ENCODE data around the gene HDAC11.
"Not testable (repeated sequence)": the region's sequence is repeated elsewhere in the genome, so short reads cannot be mapped to it uniquely, and the experiment has no call there.

Gene HDAC11, protein sequence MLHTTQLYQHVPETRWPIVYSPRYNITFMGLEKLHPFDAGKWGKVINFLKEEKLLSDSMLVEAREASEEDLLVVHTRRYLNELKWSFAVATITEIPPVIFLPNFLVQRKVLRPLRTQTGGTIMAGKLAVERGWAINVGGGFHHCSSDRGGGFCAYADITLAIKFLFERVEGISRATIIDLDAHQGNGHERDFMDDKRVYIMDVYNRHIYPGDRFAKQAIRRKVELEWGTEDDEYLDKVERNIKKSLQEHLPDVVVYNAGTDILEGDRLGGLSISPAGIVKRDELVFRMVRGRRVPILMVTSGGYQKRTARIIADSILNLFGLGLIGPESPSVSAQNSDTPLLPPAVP

DNA sequence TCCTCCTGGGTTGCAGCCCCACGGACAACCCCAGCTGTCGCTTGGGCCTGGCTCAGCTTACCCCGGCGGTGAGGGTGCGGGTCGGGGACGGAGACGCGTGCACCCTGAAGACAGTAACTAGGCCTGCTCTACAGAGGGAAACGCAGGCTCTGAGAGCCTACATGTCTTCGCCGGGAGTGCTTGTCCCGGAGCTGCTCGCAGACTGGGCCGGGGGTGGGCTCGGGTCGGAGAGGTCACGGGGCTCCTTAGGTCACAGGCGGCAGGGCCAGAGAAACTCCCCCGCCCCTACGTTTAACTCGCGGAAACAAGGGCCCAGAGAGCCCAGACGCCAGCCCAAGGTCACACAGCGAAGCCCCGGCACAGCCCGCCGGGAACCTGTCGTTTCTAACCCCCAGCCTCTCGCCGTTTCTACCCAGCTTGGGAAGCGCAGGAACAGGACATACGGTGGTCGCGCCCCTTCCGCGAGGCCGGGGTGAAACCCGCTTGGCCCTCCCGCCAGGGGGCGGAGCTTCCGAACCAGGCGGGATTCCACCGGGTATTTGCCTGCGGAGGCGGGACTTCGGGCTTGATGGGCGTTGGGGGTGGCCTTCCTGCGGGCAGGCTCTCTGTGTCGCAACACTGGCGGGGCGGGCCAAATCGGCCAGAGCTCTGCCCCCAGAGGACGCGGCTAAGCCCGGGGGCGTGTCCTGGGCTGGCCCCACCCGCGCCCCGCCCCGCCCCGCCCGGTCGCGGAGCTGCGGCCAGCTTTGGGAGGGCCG, at the start of gene HDAC11:
HDAC11 (plus strand) TSS at position 725 of the 758 bp plus-strand sequence. CDS start 42 bp downstream, outside the sequence.
- no peak for TF ChIP-seq CTCF (IDR thresholded peaks at IDR 0.05; ENCODE audit: low read depth, low read length)
- H3K4me3 ChIP-seq (ENCODE audit: low read depth, low read length) = peak within 1 kb of the TSS; percentile 68

DNA sequence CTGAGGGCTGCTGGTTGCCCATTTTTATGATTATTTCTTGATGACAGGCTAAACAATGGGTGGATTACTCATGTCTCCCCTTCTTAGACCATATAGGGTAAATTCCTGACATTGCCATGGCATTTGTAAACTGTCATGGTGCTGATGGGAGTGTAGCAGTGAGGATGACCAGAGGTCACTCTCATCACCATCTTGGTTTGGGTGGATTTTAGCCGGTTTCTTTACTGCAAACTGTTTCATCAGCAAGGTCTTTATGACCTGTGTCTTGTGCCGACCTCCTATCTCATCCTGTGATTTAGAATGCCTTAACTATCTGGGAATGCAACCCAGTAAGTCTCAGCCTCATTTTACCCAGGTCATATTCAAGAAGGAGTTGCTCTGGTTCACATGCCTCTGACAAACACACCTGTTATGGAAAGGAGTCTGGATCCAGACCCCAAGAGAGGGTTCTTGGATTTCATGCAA, 49.7 kb upstream of the HDAC11 start:
- not testable (repeated sequence) for H3K4me3 ChIP-seq (ENCODE audit: low read depth, low read length)

GRCh38 chr3:13432093-13432492, 48.0 kb upstream of the HDAC11 start:
- no peak overlapping the region for H3K4me3 ChIP-seq (ENCODE audit: low read depth, low read length)
- TF ChIP-seq CTCF (IDR thresholded peaks at IDR 0.05; ENCODE audit: low read depth, low read length) = no peak

- no peak for TF ChIP-seq CTCF (IDR thresholded peaks at IDR 0.05; ENCODE audit: low read depth, low read length)
- no peak overlapping the region for H3K4me3 ChIP-seq (ENCODE audit: low read depth, low read length)
These were observed 46.2 kb upstream of the HDAC11 start for GRCh38 chr3:13433912-13434311.

- H3K4me3 ChIP-seq (ENCODE audit: low read depth, low read length) = not testable (repeated sequence)
These were observed 43.9 kb upstream of the HDAC11 start for GRCh38 chr3:13436213-13436612.

DNA sequence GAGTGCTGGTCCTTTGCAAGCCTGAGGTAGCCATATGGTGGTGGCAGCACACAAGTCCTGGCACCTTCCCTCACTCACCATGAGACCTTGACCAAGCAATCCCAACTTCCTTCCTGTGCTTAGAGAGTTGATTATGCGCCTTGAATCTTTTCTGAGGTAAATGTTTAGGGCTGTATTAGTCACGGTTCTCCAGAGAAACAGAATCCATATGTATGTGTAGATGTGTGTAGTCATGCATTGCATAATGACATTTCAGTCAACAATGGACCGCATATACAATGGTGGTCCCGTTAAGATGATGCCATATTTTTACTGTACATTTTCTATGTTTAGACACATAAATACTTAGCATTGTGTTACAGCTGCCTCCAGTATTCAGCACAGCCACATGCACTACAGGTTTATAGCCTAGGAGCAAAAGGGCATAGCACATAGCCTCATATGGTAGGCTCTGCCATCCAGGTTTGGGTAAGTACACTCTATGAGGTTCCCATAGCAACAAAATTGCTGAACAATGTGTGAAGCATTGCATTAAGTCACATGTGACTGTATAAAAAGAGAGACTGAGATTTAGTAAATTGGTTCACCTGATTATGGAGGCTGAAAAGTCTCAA, 39.8 kb upstream of the HDAC11 start:
- no peak for TF ChIP-seq CTCF (IDR thresholded peaks at IDR 0.05; ENCODE audit: low read depth, low read length)
- no peak overlapping the region for H3K4me3 ChIP-seq (ENCODE audit: low read depth, low read length)

DNA sequence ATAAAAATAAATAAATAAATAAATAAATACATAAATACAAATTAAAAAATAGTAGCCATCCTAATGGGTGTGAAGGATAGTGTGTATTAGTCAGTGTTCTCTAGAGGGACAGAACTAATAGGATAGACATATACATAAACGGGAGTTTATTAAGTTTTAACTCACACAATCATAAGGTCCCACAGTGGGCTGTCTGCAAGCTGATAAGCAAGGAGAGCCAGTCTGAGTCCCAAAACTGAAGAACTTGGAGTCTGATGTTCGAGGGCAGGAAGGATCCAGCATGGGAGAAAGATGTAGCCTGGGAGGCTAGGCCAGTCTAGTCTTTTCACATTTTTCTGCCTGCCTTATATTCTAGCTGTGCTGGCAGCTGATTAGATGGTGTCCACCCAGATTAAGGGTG, 37.2 kb upstream of the HDAC11 start:
- not testable (repeated sequence) for H3K4me3 ChIP-seq (ENCODE audit: low read depth, low read length)

DNA sequence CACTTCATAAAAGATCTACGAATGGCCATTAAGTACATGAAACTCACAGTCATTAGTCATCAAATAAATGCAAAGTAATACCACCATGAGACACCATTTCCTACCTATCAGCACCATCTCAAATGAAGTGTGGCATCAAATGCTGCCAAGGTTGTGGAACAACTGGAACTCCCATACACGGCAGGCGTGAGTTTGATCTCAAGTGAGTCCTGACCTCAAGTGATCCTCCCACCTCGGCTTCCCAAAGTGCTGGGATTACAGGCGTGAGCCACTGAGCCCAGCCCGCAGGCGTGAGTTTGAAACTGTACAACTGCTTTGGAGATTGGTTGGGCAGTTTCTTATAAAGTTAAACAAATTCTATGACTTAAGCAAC, 28.8 kb upstream of the HDAC11 start:
- peak overlapping the region; percentile 64 for H3K4me3 ChIP-seq (ENCODE audit: low read depth, low read length)
- no peak for TF ChIP-seq CTCF (IDR thresholded peaks at IDR 0.05; ENCODE audit: low read depth, low read length)

Data from WI38 (cell line).